Muscle of arm (tissue), 12 donors: Measurements from ENCODE around the gene INHBC. TPM values are rescaled to one million over a fixed set of nuclear protein-coding genes. Genes with fewer than 3 reads are reported as not detected.
"Not testable (repeated sequence)": the region's sequence is repeated elsewhere in the genome, so short reads cannot be mapped to it uniquely, and the experiment has no call there.

ENCODE experiments used
- DNase-seq: peaks from one replicate; pipeline ENCODE4 v3.0.0-alpha.2; 2013
- polyA plus RNA-seq, 12 donors: library from polyadenylated mRNA; unstranded; fragments of 120-200 nt; gene quantifications; one replicate each; pipeline ENCODE4 v1.2.1, GENCODE V29; 2013; ENCODE audit not compliant: insufficient read length in 12 of 12

Gene INHBC
- polyA plus RNA-seq, 12 donors, result 0.07 to 0.33 (median 0.15) TPM; not detected in 4

GRCh38 chr12:57428965-57429364, 5.6 kb upstream of the INHBC start:
- DNase-seq, result no peak

GRCh38 chr12:57429473-57430111, 5.0 kb upstream of the INHBC start:
- DNase-seq, result peak; percentile 25

DNA sequence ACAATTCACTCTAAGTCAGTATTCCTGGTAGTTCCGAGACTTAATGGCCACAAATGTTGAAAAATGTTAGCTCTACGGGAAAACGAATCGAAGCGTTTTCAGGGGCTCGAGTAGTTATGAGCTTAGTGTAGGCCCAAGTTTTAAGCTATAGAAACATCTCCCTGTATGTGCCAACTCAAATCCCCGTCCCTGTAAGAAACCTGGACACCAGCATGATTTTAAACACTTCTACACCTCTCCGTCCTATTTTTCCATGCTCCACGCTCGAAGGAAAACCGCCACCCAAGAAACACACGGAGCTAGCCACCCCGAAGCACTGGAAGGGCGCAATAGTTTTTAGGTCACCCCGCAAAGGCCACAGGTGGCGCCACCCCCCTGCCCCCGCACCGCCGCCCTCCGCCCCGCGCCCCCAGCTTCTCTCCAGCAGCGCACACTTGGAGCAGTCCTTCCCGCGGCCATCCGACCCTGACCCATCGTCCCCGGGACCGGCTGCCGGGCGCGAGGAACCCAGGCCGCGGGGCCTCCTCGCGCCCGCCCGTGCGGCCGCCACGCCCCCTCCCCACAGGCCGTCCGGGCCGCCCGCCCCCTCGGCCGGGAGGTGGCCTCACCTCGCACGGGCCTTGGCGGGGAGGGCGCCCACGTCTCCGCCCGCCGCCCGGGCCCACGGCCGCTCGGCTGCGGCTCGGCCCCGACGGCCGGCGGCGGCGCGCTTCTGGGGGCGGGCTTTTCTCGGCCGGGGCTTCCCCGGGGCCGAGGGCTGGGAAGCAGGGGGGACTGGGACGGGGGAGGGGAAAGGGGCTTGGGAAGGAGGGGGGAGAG, 4.3 kb upstream of the INHBC start:
- peak; percentile 58 for DNase-seq

DNA sequence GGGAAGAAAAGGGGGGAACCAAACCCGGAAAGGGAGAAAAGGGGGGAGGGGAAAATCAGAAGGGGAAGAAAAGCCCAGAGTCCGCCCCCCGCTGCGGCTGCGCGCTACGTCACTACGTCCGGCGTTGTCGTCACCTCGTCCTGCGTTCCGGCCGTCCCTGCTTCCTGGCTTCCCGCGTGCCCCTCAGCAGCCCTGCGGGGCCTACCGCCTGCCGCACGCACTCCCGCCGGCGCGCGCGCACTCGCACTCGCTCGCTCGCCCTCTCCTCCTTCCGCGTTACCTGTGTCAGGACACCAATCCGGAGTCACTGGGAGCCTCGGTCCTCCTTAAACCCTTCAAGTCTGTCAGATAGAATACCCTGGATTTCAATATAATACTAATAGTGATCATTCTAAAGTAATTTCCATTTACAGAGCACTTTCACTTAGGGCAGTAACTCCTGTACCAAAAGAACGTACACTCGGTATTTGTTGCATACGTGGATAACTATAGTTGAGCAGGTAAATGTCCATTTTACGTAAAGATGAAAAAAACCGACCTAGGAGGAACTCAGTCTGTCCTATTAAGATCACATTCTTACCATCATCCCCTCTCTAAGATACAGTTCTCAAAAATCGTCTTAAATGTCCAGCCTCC, 3.5 kb upstream of the INHBC start, which contains the start of gene R3HDM2:
TSS of gene R3HDM2 (minus strand) at position 113 of the 636 bp plus-strand sequence. CDS start 120,615 bp downstream, outside the sequence.
- peak; percentile 97 for DNase-seq

- DNase-seq, result no peak
Measured at GRCh38 chr12:57431654-57432188, 2.9 kb upstream of the INHBC start.

- no peak for DNase-seq
Measured at GRCh38 chr12:57433370-57433769, 1.2 kb upstream of the INHBC start.

DNA sequence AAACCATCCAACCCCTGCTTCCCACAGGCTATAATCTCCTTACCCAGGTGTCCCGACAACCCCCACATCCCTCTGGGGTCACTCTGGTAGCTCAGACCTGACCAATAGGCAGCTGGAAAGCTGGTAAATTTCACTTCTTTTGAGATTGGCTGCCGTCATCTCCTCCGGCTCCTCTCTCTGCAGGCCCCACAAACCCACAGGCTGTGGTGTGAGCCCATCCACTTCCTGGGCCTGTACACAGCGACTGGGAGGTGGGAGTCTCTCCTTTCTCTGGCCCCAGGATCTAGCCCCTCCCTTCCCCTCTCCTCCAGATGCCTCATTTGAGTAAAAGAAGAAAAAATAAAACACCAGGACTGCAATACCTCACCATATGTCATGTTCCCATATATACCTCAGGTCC, 709 bp downstream of the INHBC start:
- no peak for DNase-seq

- DNase-seq, result no peak
Measured at GRCh38 chr12:57438400-57438799, 3.8 kb downstream of the INHBC start.

GRCh38 chr12:57439762-57440266, 5.2 kb downstream of the INHBC start:
- no peak for DNase-seq

- not testable (repeated sequence) for DNase-seq
Measured at GRCh38 chr12:57441393-57441792, 6.8 kb downstream of the INHBC start.

DNA sequence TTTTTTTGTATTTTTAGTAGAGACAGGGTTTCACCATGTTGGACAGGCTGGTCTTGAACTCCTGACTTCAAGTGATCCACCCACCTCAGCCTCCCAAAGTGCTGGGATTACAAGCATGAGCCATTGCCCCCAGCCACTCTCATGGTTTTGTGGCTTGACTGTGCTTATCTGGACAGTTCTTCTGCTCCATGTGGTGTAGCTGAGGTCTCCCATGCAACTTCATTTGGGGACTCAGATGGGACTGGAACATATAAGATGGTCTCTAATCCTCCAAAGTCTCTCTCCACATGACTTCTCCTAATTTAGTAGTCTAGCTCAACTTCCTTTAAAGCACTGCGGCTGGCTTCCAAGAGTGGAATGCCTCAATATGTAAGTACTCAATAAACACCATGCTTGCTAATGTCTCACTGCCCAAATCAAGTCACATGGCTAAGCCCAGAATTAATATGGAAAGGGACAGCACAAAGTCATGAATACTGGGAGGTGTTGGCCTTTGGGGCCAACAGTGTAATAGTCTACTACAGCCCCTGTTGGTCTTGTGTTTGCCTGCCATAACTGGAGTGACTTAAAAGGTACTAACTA, 7.4 kb downstream of the INHBC start:
- no peak for DNase-seq

DNA sequence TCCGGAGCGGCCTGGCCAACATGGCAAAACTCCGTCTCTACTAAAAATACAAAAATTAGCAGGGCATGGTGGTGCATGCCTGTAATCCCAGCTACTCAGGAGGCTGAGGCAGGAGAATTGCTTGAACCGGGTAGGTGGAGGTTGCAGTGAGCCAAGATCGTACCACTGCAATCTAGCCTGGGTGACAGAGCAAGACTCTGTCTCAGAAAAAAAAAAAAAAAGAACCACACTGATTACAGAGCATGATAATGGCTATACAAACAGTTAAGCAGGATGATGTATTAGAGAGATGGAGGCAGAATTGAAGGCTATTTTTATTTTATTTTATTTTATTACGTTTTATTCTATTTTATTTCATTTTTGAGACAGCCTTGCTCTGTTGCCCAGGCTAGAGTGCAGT, 9.8 kb downstream of the INHBC start:
- not testable (repeated sequence) for DNase-seq

DNA sequence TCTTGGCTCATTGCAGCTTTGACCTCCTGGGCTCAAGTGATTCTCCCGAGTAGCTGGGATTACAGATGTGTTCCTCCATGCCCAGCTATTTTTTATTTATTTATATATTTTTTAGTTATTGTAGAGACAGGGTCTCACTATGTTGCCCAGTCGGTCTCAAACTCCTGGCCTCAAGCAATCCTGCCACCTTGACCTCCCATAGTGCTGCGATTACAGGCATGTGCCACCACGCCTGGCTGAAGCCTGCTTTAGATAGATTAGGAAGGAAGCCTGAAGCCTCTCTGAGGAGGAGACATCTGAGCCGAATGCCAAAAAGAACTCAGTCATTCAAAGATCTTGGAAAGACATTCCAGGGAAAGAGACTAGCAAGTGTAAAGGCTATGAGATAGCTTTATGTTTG, 10.2 kb downstream of the INHBC start:
- no peak for DNase-seq

DNA sequence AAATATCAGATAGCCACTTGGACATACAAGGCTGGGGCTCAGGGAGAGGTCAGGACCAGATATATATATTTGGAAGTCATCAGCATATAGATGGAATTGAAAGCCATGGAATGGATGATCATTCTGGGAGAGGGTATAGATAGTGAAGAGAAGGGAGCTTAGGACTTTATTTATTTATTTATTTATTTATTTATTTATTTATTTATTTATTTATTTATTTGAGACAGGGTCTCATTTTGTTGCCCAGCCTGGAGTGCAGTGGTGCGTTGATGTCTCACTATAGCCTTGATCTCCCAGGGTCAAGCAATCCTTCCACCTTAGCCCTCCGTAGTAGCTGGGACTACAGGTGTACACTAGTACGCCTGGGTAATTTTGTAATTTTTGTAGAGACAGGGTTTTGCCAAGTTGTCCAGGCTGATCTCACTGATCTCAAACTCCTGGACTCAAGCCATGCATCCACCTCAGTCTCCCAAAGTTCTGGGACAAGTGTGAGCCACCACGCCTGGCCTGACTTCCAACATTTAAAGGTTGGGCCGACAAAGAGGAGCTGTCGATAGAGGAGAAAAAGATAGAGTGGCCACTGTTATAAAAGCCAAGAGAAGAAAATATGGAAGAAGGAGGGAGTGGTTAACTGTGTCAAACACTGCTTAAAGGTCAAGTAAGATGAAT, 11.8 kb downstream of the INHBC start:
- DNase-seq, result no peak

DNA sequence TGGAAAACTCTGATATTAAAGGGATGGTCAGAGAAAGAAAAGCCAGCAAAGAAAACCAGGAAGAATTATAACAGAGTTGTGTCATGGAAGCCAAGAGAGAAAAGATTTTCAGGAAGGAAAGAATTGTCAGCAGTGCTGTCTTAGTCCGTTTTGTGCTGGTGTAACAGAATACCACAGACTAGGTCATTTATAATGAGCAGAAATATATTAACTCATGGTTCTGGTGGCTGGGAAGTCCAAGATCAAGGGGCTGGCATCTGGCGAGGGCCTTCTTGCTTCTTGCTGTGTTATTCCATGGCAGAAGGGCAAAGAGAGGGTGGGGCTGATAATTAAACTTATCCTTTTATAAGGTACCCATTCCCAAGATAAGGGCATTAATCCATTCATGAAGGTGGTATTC, 14.1 kb downstream of the INHBC start:
- no peak for DNase-seq

DNA sequence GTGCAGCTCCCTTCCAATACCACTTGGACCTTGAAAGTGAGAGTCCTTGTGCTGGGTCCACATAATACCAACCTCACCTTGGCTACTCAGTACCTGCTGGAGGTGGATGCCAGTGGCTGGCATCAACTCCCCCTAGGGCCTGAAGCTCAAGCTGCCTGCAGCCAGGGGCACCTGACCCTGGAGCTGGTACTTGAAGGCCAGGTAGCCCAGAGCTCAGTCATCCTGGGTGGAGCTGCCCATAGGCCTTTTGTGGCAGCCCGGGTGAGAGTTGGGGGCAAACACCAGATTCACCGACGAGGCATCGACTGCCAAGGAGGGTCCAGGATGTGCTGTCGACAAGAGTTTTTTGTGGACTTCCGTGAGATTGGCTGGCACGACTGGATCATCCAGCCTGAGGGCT, 14.8 kb downstream of the INHBC start:
- DNase-seq, result no peak

DNA sequence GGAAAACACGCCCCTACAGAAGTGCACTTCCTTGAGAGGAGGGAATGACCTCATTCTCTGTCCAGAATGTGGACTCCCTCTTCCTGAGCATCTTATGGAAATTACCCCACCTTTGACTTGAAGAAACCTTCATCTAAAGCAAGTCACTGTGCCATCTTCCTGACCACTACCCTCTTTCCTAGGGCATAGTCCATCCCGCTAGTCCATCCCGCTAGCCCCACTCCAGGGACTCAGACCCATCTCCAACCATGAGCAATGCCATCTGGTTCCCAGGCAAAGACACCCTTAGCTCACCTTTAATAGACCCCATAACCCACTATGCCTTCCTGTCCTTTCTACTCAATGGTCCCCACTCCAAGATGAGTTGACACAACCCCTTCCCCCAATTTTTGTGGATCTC, 15.5 kb downstream of the INHBC start:
- DNase-seq, result no peak

DNA sequence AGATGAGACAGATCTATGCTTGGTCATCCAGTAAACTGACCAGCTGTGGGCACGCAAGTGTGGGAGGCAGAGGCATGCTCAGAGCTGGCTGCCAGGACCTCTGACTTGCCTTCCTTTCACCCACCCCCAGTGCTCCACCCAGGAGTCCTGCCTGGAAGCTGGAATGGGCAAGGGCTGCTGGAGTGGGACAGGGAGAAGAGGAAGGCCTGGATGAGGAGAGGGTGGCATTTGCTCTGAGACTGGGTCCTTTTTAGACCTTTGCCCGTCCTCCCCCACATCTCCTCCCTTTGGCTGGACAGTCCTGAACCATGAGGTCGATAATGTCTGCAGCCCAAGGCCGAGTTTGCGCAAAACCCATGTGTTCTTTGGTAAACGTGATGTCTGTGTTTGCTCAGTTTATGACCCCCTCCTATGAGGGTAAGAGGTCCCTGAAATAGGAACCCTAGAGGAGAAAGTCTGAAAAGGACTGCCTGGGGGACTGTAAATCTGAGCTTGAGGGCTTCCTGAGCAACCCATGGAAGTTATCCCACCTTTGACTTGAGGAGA, 16.7 kb downstream of the INHBC start:
- no peak for DNase-seq

- no peak for DNase-seq
Measured at GRCh38 chr12:57452181-57452936, 17.8 kb downstream of the INHBC start.

- DNase-seq, result peak; percentile 71
Measured at GRCh38 chr12:57452937-57453509, 18.4 kb downstream of the INHBC start.
